ENCODE data around the gene HS1BP3. TPM values are rescaled to one million over a fixed set of nuclear protein-coding genes. Genes with fewer than 3 reads are reported as not detected.
A peak's percentile ranks its signal among the peaks of the same experiment; 100 is the strongest.

HS1BP3 gene
- total and polyA plus RNA-seq, 2 of the 4 experiments (the other 2 are of a cell fraction), result 9.0 to 14.8 TPM

- ATAC-seq (ENCODE audit: low read depth) (no peak), DNase-seq (no peak)
- H3K27ac ChIP-seq (ENCODE audit: insufficient read depth, low read length), result no peak overlapping the region
- H3K79me1 ChIP-seq (ENCODE audit: low read depth in 1 of 2, low read length in 2 of 2), result no peaks in the 10 kb centered on the region
- H3K4me2 ChIP-seq (ENCODE audit: low read depth, low read length), result no peak overlapping the region
- H2BK5ac ChIP-seq (ENCODE audit: low read depth, low read length, poor library complexity, severe bottlenecking), result no peak overlapping the region
- intact Hi-C loops (cut with micrococcal nuclease) (no loop called here), in situ Hi-C loops (cut with MboI; ENCODE audit: low sequenced_read_pairs) (no loop called here), dilution Hi-C loops (cut with HindIII; ENCODE audit: low sequenced_read_pairs, unreplicated experiment) (no loop called here)
- H4K20me1 ChIP-seq (ENCODE audit: insufficient read depth, low read length), result no peaks in the 10 kb centered on the region
- H2AK5ac ChIP-seq (ENCODE audit: low read depth, low read length), result peak overlapping the region; percentile 53; the same call in 1 of the 2 replicates
- POLR2A ChIA-PET (ENCODE audit: unreplicated experiment), result no interaction called here
- 0 out of 2 replicates have a peak overlapping the region, but pooled peaks have one; percentile 27 for H4K91ac ChIP-seq (ENCODE audit: insufficient read depth, low read depth, low read length)
- no peak overlapping the region for H4K8ac ChIP-seq (ENCODE audit: low read depth in 2 of 2, low read length in 2 of 2)
- WGBS, 2 experiments (ENCODE audit: extremely low coverage in 2 of 2, insufficient read length in 1 of 2), result 100% methylated on average over 1 of the region's 6 CpGs; no CpG with 5 or more reads in 1 of the 2 experiments
- H2BK15ac ChIP-seq (ENCODE audit: low read depth, low read length), result no peak overlapping the region
- H2AK9ac ChIP-seq (replicated peaks; ENCODE audit: low read depth, low read length, poor library complexity), result no peak overlapping the region
- CTCF ChIA-PET, result interaction anchor here (0.7 kb wide), 1 partner anchor 1658 kb away, joined by 3 read pairs; no protein-coding TSS in a partner anchor
- H2BK20ac ChIP-seq (ENCODE audit: low read depth, low read length), result no peak overlapping the region
- 0 out of 2 replicates have a peak overlapping the region, but pooled peaks have one; percentile 13 for H2BK120ac ChIP-seq (ENCODE audit: low read depth, low read length)
- peaks cover 29% of the 10 kb centered on the region for H3K4me1 ChIP-seq (ENCODE audit: control insufficient read depth, insufficient read depth, low read length)
- H3K56ac ChIP-seq (ENCODE audit: extremely low read depth, insufficient read depth, low read length), result no peak overlapping the region
- 0 out of 2 replicates have a peak overlapping the region, but pooled peaks have one; percentile 28 for H3K14ac ChIP-seq (replicated peaks; ENCODE audit: low read depth, low read length)
- H3K4me3 ChIP-seq (ENCODE audit: insufficient read depth, low read depth, low read length), result no peak overlapping the region
- BruUV-seq (replicated peaks), result no TSS peak
- TF ChIP-seq, protein P1, sequence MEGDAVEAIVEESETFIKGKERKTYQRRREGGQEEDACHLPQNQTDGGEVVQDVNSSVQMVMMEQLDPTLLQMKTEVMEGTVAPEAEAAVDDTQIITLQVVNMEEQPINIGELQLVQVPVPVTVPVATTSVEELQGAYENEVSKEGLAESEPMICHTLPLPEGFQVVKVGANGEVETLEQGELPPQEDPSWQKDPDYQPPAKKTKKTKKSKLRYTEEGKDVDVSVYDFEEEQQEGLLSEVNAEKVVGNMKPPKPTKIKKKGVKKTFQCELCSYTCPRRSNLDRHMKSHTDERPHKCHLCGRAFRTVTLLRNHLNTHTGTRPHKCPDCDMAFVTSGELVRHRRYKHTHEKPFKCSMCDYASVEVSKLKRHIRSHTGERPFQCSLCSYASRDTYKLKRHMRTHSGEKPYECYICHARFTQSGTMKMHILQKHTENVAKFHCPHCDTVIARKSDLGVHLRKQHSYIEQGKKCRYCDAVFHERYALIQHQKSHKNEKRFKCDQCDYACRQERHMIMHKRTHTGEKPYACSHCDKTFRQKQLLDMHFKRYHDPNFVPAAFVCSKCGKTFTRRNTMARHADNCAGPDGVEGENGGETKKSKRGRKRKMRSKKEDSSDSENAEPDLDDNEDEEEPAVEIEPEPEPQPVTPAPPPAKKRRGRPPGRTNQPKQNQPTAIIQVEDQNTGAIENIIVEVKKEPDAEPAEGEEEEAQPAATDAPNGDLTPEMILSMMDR (conservative IDR thresholded peaks at IDR 0.05; ENCODE audit: low read depth, low read length), result no peak
- TF ChIP-seq POLR2A (IDR thresholded peaks at IDR 0.05; ENCODE audit: low read depth, low read length) (no peak), BHLHE40 (IDR thresholded peaks at IDR 0.05; ENCODE audit: low read depth, low read length) (no peak), RAD21 (IDR thresholded peaks at IDR 0.05; ENCODE audit: low read length) (no peak), NFE2L2 (IDR thresholded peaks at IDR 0.05; ENCODE audit: low read depth, low read length) (no peak), CEBPB (IDR thresholded peaks at IDR 0.05; ENCODE audit: low read depth, low read length) (no peak)
- TF ChIP-seq, protein P2, sequence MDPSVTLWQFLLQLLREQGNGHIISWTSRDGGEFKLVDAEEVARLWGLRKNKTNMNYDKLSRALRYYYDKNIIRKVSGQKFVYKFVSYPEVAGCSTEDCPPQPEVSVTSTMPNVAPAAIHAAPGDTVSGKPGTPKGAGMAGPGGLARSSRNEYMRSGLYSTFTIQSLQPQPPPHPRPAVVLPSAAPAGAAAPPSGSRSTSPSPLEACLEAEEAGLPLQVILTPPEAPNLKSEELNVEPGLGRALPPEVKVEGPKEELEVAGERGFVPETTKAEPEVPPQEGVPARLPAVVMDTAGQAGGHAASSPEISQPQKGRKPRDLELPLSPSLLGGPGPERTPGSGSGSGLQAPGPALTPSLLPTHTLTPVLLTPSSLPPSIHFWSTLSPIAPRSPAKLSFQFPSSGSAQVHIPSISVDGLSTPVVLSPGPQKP (IDR thresholded peaks at IDR 0.05; ENCODE audit: borderline replicate concordance, low read depth, low read length), result no peak
- H3K27me3 ChIP-seq (ENCODE audit: control insufficient read depth, insufficient read depth, low read length), result no peaks in the 10 kb centered on the region
- H3K18ac ChIP-seq (ENCODE audit: low read depth, low read length), result no peak overlapping the region
- peak overlapping the region; percentile 25; the same call in 1 of the 2 replicates for H3K4ac ChIP-seq (ENCODE audit: low read depth, low read length)
- no peaks in the 10 kb centered on the region for H3K36me3 ChIP-seq (ENCODE audit: control insufficient read depth, insufficient read depth, low read length)
- no peaks in the 10 kb centered on the region for H3K9me3 ChIP-seq (ENCODE audit: control insufficient read depth, insufficient read depth, low read length)
- H3K9ac ChIP-seq (ENCODE audit: low read depth, low read length), result no peak overlapping the region
- H2AFZ ChIP-seq (replicated peaks; ENCODE audit: low read length, poor library complexity), result no peak overlapping the region
- H3K9me1 ChIP-seq (ENCODE audit: insufficient read depth, low read length), result peaks cover 23% of the 10 kb centered on the region
- no peak overlapping the region for H4K5ac ChIP-seq (ENCODE audit: low read depth, low read length)
- H3K23ac ChIP-seq (ENCODE audit: low read depth, low read length), result no peak overlapping the region
Measured at GRCh38 chr2:20574930-20575329, 76.0 kb downstream of the HS1BP3 start.
